ENCODE measurements around the gene VAPB.

GRCh38 chr20:58429303-58429702 lies 40.3 kb downstream of the VAPB start:
- TF ChIP-seq, protein P1, sequence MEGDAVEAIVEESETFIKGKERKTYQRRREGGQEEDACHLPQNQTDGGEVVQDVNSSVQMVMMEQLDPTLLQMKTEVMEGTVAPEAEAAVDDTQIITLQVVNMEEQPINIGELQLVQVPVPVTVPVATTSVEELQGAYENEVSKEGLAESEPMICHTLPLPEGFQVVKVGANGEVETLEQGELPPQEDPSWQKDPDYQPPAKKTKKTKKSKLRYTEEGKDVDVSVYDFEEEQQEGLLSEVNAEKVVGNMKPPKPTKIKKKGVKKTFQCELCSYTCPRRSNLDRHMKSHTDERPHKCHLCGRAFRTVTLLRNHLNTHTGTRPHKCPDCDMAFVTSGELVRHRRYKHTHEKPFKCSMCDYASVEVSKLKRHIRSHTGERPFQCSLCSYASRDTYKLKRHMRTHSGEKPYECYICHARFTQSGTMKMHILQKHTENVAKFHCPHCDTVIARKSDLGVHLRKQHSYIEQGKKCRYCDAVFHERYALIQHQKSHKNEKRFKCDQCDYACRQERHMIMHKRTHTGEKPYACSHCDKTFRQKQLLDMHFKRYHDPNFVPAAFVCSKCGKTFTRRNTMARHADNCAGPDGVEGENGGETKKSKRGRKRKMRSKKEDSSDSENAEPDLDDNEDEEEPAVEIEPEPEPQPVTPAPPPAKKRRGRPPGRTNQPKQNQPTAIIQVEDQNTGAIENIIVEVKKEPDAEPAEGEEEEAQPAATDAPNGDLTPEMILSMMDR (optimal IDR thresholded peaks at IDR 0.05 in 1 of 3, IDR thresholded peaks at IDR 0.05 in 1 of 3, conservative IDR thresholded peaks at IDR 0.05 in 1 of 3; ENCODE audit: extremely low read depth in 1 of 3, insufficient read depth in 2 of 3, low read length in 3 of 3) = peak in 1 of 3 experiments; percentile 20
- no peak for TF ChIP-seq EZH2 (IDR thresholded peaks at IDR 0.05; ENCODE audit: low read length)
